Measurements from ENCODE around the gene EFNA5. TPM values are rescaled to one million over a fixed set of nuclear protein-coding genes. Genes with fewer than 3 reads are reported as not detected.

The EFNA5 gene
- total RNA-seq, 2 experiments from 2014 or later: not detected

DNA sequence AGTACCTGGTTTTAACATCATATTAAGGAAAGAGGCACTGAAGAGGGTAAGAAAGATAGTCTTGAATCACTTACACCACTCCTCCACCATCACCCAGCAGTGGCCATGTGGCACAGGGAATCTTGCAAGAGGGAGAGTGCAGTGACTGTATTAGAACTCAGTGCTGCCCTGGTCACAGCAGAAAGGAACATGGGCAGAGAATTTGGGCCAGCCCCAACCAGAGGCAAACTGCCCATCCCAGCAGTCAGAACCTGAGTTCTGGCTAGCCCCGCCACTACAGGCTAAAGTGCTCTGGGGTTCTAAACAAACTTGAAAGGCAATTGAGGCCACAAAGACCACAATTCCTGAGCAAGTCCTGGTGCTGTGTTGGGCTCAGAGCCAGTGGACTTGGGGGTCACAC, 16.7 kb upstream of the EFNA5 start:
- Mint-ChIP-seq H3K27me3 (peaks cover 4% of the 10 kb centered on the region), H3K9me3 (no peaks in the 10 kb centered on the region), H3K4me1 (no peaks in the 10 kb centered on the region), H3K27ac (no peak overlapping the region), H3K4me3 (no peak overlapping the region), H3K36me3 (ENCODE audit: low read depth) (no peaks in the 10 kb centered on the region)
- CTCF ChIA-PET: no interaction called here
- no peak for DNase-seq
- POLR2A ChIA-PET: no interaction called here

DNA sequence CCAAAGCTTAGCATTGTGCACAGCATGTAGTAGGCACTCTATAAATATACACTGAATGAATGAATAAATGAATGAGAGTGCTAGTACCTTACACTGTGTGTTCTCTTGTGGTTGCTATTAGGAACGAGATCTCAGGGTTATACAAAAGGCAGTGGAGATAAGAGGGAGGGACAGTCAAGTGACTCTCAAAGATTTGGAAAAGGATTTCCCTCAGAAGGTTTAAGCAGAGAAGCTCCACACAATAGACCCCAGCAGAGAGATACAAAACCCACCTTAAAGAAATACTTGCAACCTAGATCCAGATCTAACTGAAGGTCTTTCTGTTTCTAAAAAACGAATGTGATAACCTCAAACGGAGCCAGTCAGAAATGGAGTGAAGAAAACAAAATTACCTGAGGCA, 11.8 kb upstream of the EFNA5 start:
- no peaks in the 10 kb centered on the region for H3K4me1 Mint-ChIP-seq
- no peaks in the 10 kb centered on the region for H3K9me3 Mint-ChIP-seq
- ChIA-PET CTCF (interaction anchor here (0.6 kb wide), 1 partner anchor 8 kb away, joined by 3 read pairs; no protein-coding TSS in a partner anchor), POLR2A (no interaction called here)
- H3K27ac Mint-ChIP-seq: no peak overlapping the region
- no peak overlapping the region for H3K4me3 Mint-ChIP-seq
- no peaks in the 10 kb centered on the region for H3K36me3 Mint-ChIP-seq (ENCODE audit: low read depth)
- peaks cover 14% of the 10 kb centered on the region for H3K27me3 Mint-ChIP-seq
- DNase-seq: no peak

DNA sequence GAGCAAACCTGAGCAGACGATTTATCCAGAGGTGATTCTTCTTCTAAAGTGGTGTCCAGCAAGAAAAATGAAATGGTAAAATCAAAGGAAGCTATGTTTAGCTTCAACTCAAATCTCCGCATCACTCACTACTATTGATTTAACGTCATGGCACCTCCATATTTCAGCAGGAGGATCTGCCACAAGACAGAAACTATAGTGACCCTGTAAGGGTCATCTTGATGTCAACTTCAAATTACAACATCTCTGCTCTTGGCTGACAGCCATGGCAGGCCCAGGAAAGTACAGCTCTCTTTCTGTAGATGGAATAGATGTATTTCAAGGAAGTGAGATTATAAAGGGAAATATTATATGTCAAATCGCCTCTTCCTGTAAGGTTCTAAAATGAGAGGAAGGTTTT, 10.1 kb upstream of the EFNA5 start:
- H3K4me1 Mint-ChIP-seq: no peaks in the 10 kb centered on the region
- H3K27ac Mint-ChIP-seq: no peak overlapping the region
- DNase-seq: no peak
- H3K9me3 Mint-ChIP-seq: no peaks in the 10 kb centered on the region
- H3K27me3 Mint-ChIP-seq: peaks cover 16% of the 10 kb centered on the region
- H3K4me3 Mint-ChIP-seq: no peak overlapping the region
- ChIA-PET CTCF (interaction anchor here (0.6 kb wide), 1 partner anchor 21 kb away, joined by 3 read pairs; no protein-coding TSS in a partner anchor), POLR2A (no interaction called here)
- H3K36me3 Mint-ChIP-seq (ENCODE audit: low read depth): no peaks in the 10 kb centered on the region

DNA sequence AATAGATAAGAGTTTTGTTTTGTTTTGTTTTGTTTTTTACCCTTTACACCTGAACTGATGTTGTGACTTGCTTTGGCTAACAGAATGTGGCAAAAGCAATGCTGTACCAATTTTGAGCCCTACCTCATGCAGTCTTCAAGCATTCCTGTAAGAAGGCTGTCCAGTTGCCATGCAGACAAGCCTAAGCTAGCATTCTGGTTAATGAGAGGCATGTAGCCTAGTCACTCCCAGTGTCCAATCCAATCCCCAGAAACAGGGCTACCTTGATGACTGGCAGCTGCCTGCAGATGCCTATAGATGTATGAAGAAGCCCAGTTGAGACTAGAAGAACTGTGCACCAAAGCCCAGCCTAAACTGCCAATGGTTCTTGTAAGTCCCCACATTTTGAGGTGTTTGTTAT, 9.4 kb upstream of the EFNA5 start:
- ChIA-PET POLR2A (no interaction called here), CTCF (no interaction called here)
- Mint-ChIP-seq H3K9me3 (no peaks in the 10 kb centered on the region), H3K27me3 (peaks cover 22% of the 10 kb centered on the region), H3K36me3 (ENCODE audit: low read depth) (no peaks in the 10 kb centered on the region), H3K4me3 (no peak overlapping the region), H3K4me1 (no peaks in the 10 kb centered on the region), H3K27ac (no peak overlapping the region)
- DNase-seq: no peak

DNA sequence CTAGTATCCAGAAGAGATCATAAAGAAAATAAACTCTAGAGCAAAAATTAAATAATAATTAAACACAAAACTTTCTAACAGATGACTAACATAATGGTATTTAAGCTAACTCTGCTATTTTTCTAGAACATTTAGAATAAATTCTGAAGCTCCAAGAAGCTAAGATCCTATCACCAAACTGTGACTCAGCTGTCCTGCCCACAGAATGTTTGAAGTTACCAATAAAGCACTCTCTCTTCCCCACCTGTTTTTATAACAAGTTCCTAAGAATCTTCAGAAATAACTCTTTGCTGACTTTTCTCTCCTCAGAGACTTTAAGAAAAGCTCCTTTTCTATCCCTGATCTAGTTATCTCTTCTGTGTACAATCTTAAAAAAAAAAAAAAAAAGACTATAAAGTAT, 6.0 kb upstream of the EFNA5 start:
- Mint-ChIP-seq H3K4me3 (no peak overlapping the region), H3K9me3 (no peaks in the 10 kb centered on the region), H3K27ac (no peak overlapping the region), H3K27me3 (peaks cover 46% of the 10 kb centered on the region), H3K36me3 (ENCODE audit: low read depth) (no peaks in the 10 kb centered on the region), H3K4me1 (peaks cover 14% of the 10 kb centered on the region)
- CTCF ChIA-PET: interaction anchor here (0.7 to 1.1 kb wide), 2 partner anchors 12 to 26 kb away, joined by 3 read pairs; no protein-coding TSS in a partner anchor
- POLR2A ChIA-PET: no interaction called here
- DNase-seq: no peak

DNA sequence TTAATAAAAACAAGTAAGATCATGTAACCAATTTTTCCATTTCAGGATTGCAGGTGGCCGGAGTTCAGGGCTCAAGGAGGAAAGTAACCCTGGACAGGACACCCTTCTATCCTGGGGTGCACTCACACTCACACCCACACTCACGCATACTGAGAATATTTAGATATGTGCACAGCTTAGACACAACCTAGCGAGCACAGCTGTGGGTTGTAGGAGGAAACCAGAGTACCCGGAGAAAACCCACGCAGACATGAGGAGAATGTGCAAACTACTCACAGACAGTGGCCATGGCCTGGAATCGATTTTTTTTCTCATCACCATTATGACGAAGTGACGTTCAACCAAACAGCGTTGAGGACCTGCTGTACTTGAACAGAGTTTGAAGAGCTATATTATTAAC, 4.5 kb upstream of the EFNA5 start:
- no peaks in the 10 kb centered on the region for H3K9me3 Mint-ChIP-seq
- CTCF ChIA-PET: interaction anchor here (1.0 to 1.6 kb wide), 2 partner anchors 103 to 670 kb away, joined by 3 to 5 read pairs; no protein-coding TSS in a partner anchor
- no peak overlapping the region for H3K27ac Mint-ChIP-seq
- H3K36me3 Mint-ChIP-seq (ENCODE audit: low read depth): no peaks in the 10 kb centered on the region
- DNase-seq: no peak
- H3K4me1 Mint-ChIP-seq: peaks cover 26% of the 10 kb centered on the region
- peaks cover 57% of the 10 kb centered on the region for H3K27me3 Mint-ChIP-seq
- H3K4me3 Mint-ChIP-seq: no peak overlapping the region
- POLR2A ChIA-PET: no interaction called here

DNA sequence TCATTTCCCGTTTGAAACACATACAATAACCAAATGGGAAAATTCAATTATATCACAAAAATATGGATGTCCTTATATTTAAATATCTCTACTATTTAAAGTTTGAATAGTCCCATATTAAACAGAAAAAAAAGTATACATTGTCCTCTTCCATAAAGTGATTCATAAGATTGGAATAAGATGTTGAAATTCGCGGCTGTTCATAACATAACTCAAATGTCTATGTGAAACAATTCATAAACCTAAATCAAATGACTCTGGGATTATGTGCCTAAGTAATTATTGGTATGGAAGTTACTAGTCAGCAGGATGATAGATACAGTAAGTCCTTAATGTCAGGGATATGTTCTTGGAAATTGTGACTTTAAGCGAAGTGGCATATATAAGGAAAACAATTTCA, 3.9 kb upstream of the EFNA5 start:
- ChIA-PET POLR2A (no interaction called here), CTCF (interaction anchor here (0.9 to 1.8 kb wide), 3 partner anchors 8 to 102 kb away, joined by 3 to 8 read pairs (median 5); no protein-coding TSS in a partner anchor)
- H3K4me1 Mint-ChIP-seq: peaks cover 27% of the 10 kb centered on the region
- no peak for DNase-seq
- peaks cover 56% of the 10 kb centered on the region for H3K27me3 Mint-ChIP-seq
- H3K36me3 Mint-ChIP-seq (ENCODE audit: low read depth): no peaks in the 10 kb centered on the region
- no peaks in the 10 kb centered on the region for H3K9me3 Mint-ChIP-seq
- no peak overlapping the region for H3K4me3 Mint-ChIP-seq
- H3K27ac Mint-ChIP-seq: no peak overlapping the region

DNA sequence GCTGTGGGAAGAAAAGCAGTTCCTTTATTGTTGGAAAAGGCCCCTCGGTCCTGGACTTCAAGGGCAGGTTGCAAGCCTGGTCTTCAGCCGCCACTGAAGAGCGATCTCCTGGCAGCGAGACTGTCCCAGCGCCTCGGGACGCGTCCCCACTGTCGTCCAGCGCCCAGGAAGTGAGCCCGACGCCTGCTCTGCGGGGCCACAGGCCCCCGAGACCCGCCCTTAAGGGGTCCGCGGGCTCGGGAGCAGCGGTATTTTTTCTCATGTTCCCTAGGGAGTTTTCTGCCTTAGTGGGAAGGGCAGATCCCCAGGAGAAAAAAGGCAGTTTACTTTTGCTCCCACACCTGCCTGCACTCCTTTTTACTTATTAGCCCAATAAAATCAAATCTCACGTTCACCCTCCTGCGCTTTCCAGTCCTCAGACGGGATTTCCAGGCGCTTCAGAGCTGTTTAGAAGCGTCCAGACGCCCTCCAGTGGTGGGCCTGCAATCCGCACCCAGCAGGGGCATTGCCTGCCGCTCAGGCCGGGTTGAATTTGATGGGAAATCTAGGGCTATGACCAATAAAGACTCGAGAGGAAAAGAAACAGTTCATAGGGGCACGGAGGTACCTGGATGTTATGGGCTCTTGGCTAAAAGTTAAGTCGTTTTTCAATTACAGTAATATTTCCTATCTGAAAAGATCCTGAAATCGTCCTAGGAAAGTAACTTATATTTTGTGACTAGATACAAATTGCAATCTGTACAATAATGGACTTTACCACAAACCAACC, 2.8 kb upstream of the EFNA5 start:
- H3K4me3 Mint-ChIP-seq: no peak overlapping the region
- H3K36me3 Mint-ChIP-seq (ENCODE audit: low read depth): no peaks in the 10 kb centered on the region
- POLR2A ChIA-PET: no interaction called here
- no peaks in the 10 kb centered on the region for H3K9me3 Mint-ChIP-seq
- CTCF ChIA-PET: interaction anchor here (0.9 to 1.8 kb wide), 3 partner anchors 9 to 101 kb away, joined by 3 to 8 read pairs (median 5); no protein-coding TSS in a partner anchor
- H3K27me3 Mint-ChIP-seq: peaks cover 66% of the 10 kb centered on the region
- DNase-seq: peak; percentile 74
- H3K27ac Mint-ChIP-seq: no peak overlapping the region
- peaks cover 30% of the 10 kb centered on the region for H3K4me1 Mint-ChIP-seq

DNA sequence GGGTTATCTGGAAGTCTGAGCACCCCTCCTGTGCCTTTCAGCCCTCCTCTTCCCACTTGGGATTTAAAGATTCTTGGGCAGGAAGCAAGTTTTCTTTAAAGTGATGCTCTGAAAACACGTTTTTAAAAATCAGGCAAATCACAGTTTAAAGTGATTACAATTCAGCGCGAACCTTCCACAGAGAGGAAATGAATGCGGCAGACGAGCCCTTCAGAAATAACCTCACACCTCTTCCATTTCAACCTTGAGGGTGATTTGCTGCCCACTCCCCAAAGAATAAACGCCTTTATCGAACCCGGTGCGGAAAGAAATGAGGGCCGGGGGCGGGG, 2.3 kb upstream of the EFNA5 start:
- Mint-ChIP-seq H3K27ac (no peak overlapping the region), H3K4me1 (peaks cover 30% of the 10 kb centered on the region), H3K4me3 (peak overlapping the region; percentile 51), H3K9me3 (no peaks in the 10 kb centered on the region), H3K36me3 (ENCODE audit: low read depth) (no peaks in the 10 kb centered on the region), H3K27me3 (peaks cover 68% of the 10 kb centered on the region)
- DNase-seq: no peak
- ChIA-PET CTCF (interaction anchor here (1.8 kb wide), 1 partner anchor 12 kb away, joined by 8 read pairs; no protein-coding TSS in a partner anchor), POLR2A (no interaction called here)

DNA sequence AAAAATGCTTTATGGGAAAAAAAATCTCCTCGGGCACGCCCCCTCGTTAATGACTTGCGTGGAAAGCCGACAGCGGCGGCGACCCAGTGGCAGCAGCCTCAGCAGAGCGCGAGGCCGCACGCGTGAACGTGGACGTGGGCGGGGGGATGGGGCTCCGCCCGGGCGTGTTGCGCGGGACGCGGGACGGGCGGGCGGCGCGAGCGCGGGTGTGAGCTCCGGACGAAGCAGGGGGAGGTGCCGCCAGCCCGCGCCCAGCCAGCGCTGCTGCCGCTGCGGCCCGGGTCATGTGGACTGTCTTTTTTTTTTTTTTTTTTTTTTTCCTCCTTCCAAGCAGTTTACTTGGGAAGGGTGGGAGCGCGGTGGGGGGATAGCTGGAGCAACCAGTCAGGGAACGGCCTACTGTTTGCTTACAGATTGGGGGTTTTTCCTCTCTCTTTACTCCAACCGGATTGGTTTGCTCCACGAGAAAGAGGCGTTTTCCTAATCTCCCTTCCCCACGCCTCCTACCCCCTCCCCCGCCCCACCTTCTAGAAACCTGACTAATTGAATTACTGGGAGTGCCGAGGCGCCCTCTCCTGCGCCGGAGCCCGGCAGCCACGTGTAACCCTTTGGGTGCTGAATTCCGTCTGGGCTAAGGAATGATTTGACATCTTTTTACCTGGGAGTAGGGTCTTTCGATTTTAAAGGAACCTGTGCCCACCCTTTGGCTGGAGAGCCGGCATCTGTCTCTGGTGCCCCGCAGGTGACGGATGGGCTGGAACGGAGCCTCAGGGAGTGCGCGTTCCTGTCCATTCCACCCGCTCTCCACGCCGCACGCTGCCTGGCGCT, 1.7 kb upstream of the EFNA5 start:
- no peaks in the 10 kb centered on the region for H3K36me3 Mint-ChIP-seq (ENCODE audit: low read depth)
- H3K9me3 Mint-ChIP-seq: no peaks in the 10 kb centered on the region
- ChIA-PET POLR2A (no interaction called here), CTCF (interaction anchor here (1.3 kb wide), 1 partner anchor 673 kb away, joined by 3 read pairs; no protein-coding TSS in a partner anchor)
- no peak for DNase-seq
- no peak overlapping the region for H3K27ac Mint-ChIP-seq
- peaks cover 30% of the 10 kb centered on the region for H3K4me1 Mint-ChIP-seq
- peaks cover 69% of the 10 kb centered on the region for H3K27me3 Mint-ChIP-seq
- peak overlapping the region; percentile 58 for H3K4me3 Mint-ChIP-seq

DNA sequence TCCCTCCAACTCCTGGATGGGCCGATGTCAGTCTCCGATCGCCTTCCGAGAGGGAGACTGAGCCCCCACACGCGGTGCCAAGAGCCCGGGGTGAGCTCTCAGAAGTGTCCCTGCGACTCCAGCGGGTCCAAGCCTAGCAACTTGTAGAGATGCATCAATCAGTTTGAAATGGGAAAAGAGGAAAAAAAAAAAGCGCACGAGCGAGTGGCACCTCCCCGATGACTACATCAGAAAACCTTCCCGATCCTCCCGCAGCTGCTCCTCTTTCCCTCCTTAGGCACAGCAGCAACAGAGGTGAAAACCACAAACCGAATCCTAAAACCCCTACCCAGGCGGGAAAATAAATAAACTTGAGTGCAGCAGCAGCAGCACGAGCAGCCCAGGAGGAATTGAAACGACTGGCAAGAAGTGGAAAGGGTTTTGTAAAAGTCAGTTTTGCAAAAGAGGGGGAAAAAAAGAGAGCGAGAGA, 1.0 kb upstream of the EFNA5 start:
- no peak for DNase-seq
- H3K27me3 Mint-ChIP-seq: peaks cover 71% of the 10 kb centered on the region
- no peaks in the 10 kb centered on the region for H3K36me3 Mint-ChIP-seq (ENCODE audit: low read depth)
- no peaks in the 10 kb centered on the region for H3K9me3 Mint-ChIP-seq
- peak overlapping the region; percentile 58 for H3K4me3 Mint-ChIP-seq
- POLR2A ChIA-PET: no interaction called here
- peaks cover 30% of the 10 kb centered on the region for H3K4me1 Mint-ChIP-seq
- H3K27ac Mint-ChIP-seq: no peak overlapping the region
- CTCF ChIA-PET: interaction anchor here (1.3 kb wide), 1 partner anchor 674 kb away, joined by 3 read pairs; no protein-coding TSS in a partner anchor

DNA sequence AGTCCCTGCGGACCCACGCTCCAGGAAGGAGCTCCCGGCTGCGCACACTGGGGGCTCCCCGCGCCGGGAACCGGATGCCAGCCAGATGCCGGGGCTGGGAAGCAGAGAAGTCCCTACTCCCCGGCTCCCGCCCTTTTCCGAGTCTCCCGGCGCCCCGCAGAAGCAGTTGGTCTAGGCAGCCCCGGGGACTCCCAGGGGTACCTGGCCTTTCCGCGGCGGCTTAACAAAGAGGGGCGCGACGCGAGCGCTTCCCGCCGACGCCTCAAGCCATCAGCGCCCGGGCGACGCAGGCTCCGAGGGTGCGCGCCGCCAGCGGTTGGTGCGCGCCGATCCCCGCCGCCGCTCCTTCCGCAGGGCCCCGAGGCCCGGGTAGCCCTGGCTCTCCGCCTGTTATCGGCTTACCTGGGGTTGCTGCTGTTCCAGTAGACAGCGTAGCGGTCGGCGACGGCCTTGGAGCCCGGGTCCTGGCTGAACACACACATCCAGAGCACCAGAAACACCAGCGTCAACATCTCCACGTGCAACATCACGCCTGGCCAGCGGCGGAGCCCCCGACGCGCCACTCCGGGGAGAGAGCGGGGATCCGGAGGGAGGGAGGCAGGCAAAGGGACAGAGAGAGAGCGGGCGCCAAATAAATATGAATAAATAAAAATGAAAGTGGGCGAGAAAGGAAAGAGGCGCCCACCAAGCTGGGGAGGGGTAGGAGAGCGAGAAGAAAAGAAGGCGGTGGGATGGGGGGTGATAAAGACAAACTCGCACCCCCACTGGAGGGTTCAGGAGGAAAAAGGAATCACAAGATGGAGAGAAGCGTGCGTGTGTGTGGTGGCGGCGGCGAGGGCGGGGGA, 428 bp downstream of the EFNA5 start:
- CTCF ChIA-PET: no interaction called here
- no peak for DNase-seq
- Mint-ChIP-seq H3K4me1 (peaks cover 30% of the 10 kb centered on the region), H3K9me3 (no peaks in the 10 kb centered on the region), H3K36me3 (ENCODE audit: low read depth) (no peaks in the 10 kb centered on the region), H3K27ac (no peak overlapping the region), H3K4me3 (peak overlapping the region; percentile 62), H3K27me3 (peaks cover 75% of the 10 kb centered on the region)
- POLR2A ChIA-PET: no interaction called here
